Measurements from ENCODE around the gene CBR3.

GRCh38 chr21:36113647-36114428, 21.0 kb upstream of the CBR3 start:
- no peak for TF ChIP-seq POLR2A (IDR thresholded peaks at IDR 0.05; ENCODE audit: borderline replicate concordance, extremely low read depth, insufficient read depth, insufficient read length)
- TF ChIP-seq CTCF (IDR thresholded peaks at IDR 0.05 in 2 of 3, conservative IDR thresholded peaks at IDR 0.05 in 1 of 3; ENCODE audit: borderline replicate concordance in 1 of 3, insufficient read depth in 1 of 3, low read depth in 2 of 3, low read length in 2 of 3), result no peak
- TF ChIP-seq POLR2AphosphoS5 (IDR thresholded peaks at IDR 0.05; ENCODE audit: low read depth, low read length), result no peak
- TF ChIP-seq SIN3A (IDR thresholded peaks at IDR 0.05; ENCODE audit: low read depth), result no peak
- no peak for TF ChIP-seq RAD21 (IDR thresholded peaks at IDR 0.05; ENCODE audit: low read depth)
- TF ChIP-seq REST (IDR thresholded peaks at IDR 0.05; ENCODE audit: low read depth), result no peak
- no peak for TF ChIP-seq YY1 (IDR thresholded peaks at IDR 0.05; ENCODE audit: extremely low read depth, insufficient replicate concordance, low read depth, low read length)
- TF ChIP-seq MAX (IDR thresholded peaks at IDR 0.05), result no peak
- TF ChIP-seq SP1 (IDR thresholded peaks at IDR 0.05; ENCODE audit: low read depth), result no peak
- TF ChIP-seq CEBPB (IDR thresholded peaks at IDR 0.05; ENCODE audit: low read depth), result no peak
- no peak for TF ChIP-seq EZH2phosphoT487 (IDR thresholded peaks at IDR 0.05; ENCODE audit: borderline replicate concordance)
- no peak for TF ChIP-seq EZH2 (IDR thresholded peaks at IDR 0.05)
- TF ChIP-seq ATF3 (IDR thresholded peaks at IDR 0.05), result no peak

Data from HCT116 (cell line).